Left renal pelvis (tissue), 4 donors: ENCODE measurements around the gene CPXCR1. TPM values are rescaled to one million over a fixed set of nuclear protein-coding genes. Genes with fewer than 3 reads are reported as not detected.
"Not testable (repeated sequence)": the region's sequence is repeated elsewhere in the genome, so short reads cannot be mapped to it uniquely, and the experiment has no call there.

Source experiments
- DNase-seq, 4 donors: peaks; one replicate each; pipeline ENCODE4 v3.0.0-alpha.2; 2013; ENCODE audit warnings: low read depth in 4 of 4, low spot score in 3 of 4
- polyA plus RNA-seq, 4 donors: library from polyadenylated mRNA; unstranded; fragments of 120-200 nt; gene quantifications; one replicate each; pipeline ENCODE4 v1.2.1, GENCODE V29; 2013; ENCODE audit not compliant: insufficient read length in 4 of 4

Gene CPXCR1
- polyA plus RNA-seq, result not detected

DNA sequence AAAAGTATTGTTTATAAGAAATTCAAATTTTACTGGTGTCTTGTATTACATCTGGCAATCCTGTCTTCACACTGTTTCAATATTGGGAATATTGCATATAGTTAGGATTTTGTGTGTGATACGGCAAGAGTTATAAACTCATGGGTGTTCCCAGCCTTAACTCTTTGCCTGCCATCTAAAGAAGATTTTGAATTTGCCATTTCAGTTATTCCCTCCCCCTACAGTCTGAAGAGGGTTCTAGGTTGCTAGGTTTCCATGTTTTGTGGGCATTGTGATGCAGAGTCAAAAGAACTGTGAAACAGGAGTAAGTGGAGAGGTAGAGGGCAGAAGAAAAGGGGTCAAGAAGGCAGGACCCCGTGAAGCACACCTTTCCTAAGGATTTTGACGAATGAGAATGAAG lies at the start of gene CPXCR1:
TSS of gene CPXCR1 (plus strand) at position 301 of the 400 bp plus-strand sequence. CDS start 6,190 bp downstream, outside the sequence.
- DNase-seq, result no peak

DNA sequence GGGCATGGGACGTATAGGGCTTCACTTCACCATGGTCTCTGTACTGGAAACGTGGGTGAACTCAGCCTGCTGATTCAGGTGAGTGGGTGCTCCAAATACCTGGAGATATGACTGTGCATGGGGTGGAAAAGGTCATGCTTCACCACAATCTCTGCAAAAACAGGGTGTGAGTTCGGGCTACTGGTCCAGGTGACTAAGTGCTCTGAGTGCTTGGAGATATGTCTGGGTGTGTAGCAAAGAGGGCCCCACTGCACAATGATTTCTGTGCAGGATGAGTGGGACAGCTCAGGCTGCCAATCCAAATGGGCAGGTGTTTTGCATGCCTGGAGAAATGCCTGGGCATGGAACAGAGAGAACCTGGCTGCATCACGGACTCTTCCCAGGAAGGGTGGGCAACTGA lies 11.2 kb upstream of the CPXCR1 start:
- no peak for DNase-seq

DNA sequence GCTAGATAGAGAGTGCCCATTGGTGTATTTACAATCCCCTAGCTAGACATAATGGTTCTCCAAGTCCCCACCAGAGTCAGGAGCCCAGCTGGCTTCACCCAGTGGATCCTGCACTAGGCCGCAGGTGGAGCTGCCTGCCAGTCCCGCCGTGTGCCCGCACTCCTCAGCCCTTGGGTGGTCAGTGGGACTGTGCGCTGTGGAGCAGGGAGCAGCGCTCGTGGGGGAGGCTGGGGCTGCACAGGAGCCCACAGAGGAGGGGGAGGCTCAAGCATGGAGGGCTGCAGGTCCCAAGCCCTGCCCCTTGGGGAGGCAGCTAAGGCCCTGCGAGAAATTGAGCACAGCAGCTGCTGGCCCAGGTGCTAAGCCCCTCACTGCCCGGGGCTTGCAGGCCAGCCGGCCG lies 810 bp upstream of the CPXCR1 start:
- not testable (repeated sequence) for DNase-seq

DNA sequence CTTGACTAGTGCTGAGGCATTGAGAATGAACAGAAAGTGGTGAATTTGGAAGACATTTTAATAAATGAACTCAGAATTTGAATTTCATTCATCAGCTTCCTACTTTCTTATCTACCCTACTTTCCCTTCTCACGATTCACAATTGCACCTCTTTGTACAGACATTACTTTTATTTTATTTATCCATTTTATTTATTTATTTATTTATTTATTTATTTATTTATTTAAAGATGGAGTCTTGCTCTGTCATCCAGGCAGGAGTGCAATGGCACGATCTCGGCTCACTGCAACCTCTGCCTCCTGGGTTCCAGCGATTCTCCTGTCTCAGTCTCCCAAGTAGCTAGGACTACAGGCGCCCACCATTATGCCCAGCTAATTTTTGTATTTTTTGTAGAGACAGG lies 5.3 kb downstream of the CPXCR1 start:
- DNase-seq, result not testable (repeated sequence)

DNA sequence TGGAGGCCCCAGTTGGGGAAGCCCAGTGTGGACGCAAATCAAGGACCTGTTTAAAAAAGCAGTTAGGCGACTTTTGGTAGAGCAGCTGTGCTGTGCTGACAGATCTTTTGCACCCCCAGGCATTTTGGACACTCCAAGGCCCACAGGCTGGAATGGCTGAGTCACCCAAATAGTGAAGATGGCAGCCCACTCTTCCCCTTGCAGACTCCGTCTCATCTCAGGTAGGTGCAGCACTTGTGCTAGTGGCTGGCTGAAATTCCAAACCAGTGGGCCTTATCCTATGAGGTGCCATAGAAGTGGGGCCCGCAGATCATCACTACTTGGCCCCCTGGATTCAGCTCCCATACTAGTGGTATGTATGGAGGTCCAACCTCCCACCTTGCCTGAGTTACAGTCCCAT lies 42.8 kb downstream of the CPXCR1 start:
- no peak for DNase-seq
